Measurements from ENCODE around the gene ASB8. TPM values are rescaled to one million over a fixed set of nuclear protein-coding genes. Genes with fewer than 3 reads are reported as not detected.

ASB8 gene
- total and polyA plus RNA-seq, 2 of the 4 experiments (the other 2 are of a cell fraction): 22.9 to 26.7 TPM

DNA sequence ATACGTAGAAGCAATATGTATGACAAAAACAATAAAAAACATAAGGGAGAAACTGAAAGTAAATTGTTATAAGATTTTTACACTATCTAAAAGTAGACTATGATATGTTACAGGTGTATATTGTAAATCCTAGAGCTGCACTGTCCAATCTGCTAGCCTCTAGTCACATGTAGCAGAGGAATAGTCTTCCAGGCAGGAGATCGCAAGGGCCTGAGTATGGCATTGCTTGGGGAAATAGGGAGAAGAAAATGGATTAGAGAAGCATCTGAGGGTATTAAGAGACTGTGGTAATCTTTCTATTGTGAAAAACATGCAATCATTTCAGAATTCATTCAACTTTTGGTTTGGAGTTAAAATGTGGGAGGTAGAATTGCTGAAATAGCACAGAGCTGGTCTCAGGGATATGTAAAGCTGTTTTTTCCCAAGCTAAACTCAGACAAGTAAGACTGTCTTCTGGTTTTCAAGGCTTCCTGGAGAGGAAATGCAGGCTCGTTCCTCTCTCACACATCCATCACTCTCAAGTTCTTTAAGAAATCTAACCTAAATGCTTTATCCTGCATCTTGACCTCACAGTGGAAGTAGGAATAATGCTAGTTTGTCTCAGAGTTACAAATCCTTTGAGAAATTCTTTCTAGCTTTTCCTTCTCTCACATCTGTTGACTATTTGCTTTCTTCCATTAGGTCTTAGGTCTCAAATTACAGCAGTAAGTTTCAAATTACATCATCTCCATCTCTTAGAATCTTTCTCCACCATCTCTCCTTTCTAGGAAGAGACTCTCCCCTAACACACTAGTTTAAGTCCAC, 18.5 kb upstream of the ASB8 start:
- dilution Hi-C loops (cut with HindIII; ENCODE audit: low sequenced_read_pairs, unreplicated experiment) (no loop called here), intact Hi-C loops (cut with micrococcal nuclease) (no loop called here), in situ Hi-C loops (cut with MboI; ENCODE audit: low sequenced_read_pairs) (no loop called here)
- H4K91ac ChIP-seq (ENCODE audit: insufficient read depth, low read depth, low read length): no peak overlapping the region
- ATAC-seq (ENCODE audit: low read depth): peak; percentile 42
- no peak for DNase-seq
- no peak overlapping the region for H3K27ac ChIP-seq (ENCODE audit: insufficient read depth, low read length)
- BruUV-seq (replicated peaks): no TSS peak
- H3K27me3 ChIP-seq (ENCODE audit: control insufficient read depth, insufficient read depth, low read length): peaks cover 38% of the 10 kb centered on the region
- H2AFZ ChIP-seq (replicated peaks; ENCODE audit: low read length, poor library complexity): no peak overlapping the region
- H3K14ac ChIP-seq (replicated peaks; ENCODE audit: low read depth, low read length): no peak overlapping the region
- H3K4me1 ChIP-seq (ENCODE audit: control insufficient read depth, insufficient read depth, low read length): no peaks in the 10 kb centered on the region
- H3K23ac ChIP-seq (ENCODE audit: low read depth, low read length): no peak overlapping the region
- H2BK15ac ChIP-seq (ENCODE audit: low read depth, low read length): no peak overlapping the region
- no peak overlapping the region for H2BK120ac ChIP-seq (ENCODE audit: low read depth, low read length)
- no peak overlapping the region for H2BK5ac ChIP-seq (ENCODE audit: low read depth, low read length, poor library complexity, severe bottlenecking)
- no peaks in the 10 kb centered on the region for H3K9me1 ChIP-seq (ENCODE audit: insufficient read depth, low read length)
- H3K4ac ChIP-seq (ENCODE audit: low read depth, low read length): no peak overlapping the region
- no peak for TF ChIP-seq MAFK (IDR thresholded peaks at IDR 0.05; ENCODE audit: low read depth, low read length)
- no peak for TF ChIP-seq FOS (IDR thresholded peaks at IDR 0.05; ENCODE audit: low read depth, low read length)
- no peak for TF ChIP-seq BHLHE40 (IDR thresholded peaks at IDR 0.05; ENCODE audit: low read depth, low read length)
- TF ChIP-seq, protein P1, sequence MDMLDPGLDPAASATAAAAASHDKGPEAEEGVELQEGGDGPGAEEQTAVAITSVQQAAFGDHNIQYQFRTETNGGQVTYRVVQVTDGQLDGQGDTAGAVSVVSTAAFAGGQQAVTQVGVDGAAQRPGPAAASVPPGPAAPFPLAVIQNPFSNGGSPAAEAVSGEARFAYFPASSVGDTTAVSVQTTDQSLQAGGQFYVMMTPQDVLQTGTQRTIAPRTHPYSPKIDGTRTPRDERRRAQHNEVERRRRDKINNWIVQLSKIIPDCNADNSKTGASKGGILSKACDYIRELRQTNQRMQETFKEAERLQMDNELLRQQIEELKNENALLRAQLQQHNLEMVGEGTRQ (IDR thresholded peaks at IDR 0.05; ENCODE audit: low read depth, low read length): no peak
- no peak for TF ChIP-seq NFE2L2 (IDR thresholded peaks at IDR 0.05; ENCODE audit: low read depth, low read length)
- no peak for TF ChIP-seq RCOR1 (IDR thresholded peaks at IDR 0.05; ENCODE audit: insufficient replicate concordance, low read length)
- TF ChIP-seq, protein P2, sequence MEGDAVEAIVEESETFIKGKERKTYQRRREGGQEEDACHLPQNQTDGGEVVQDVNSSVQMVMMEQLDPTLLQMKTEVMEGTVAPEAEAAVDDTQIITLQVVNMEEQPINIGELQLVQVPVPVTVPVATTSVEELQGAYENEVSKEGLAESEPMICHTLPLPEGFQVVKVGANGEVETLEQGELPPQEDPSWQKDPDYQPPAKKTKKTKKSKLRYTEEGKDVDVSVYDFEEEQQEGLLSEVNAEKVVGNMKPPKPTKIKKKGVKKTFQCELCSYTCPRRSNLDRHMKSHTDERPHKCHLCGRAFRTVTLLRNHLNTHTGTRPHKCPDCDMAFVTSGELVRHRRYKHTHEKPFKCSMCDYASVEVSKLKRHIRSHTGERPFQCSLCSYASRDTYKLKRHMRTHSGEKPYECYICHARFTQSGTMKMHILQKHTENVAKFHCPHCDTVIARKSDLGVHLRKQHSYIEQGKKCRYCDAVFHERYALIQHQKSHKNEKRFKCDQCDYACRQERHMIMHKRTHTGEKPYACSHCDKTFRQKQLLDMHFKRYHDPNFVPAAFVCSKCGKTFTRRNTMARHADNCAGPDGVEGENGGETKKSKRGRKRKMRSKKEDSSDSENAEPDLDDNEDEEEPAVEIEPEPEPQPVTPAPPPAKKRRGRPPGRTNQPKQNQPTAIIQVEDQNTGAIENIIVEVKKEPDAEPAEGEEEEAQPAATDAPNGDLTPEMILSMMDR (conservative IDR thresholded peaks at IDR 0.05; ENCODE audit: low read depth, low read length): no peak
- TF ChIP-seq SMC3 (IDR thresholded peaks at IDR 0.05; ENCODE audit: low read depth, low read length): no peak
- no peak for TF ChIP-seq RAD21 (IDR thresholded peaks at IDR 0.05; ENCODE audit: low read length)
- no peak for TF ChIP-seq CHD1 (IDR thresholded peaks at IDR 0.05; ENCODE audit: low read depth, low read length)
- no peak for TF ChIP-seq RFX5 (IDR thresholded peaks at IDR 0.05; ENCODE audit: low read depth, low read length)
- TF ChIP-seq, protein P3, sequence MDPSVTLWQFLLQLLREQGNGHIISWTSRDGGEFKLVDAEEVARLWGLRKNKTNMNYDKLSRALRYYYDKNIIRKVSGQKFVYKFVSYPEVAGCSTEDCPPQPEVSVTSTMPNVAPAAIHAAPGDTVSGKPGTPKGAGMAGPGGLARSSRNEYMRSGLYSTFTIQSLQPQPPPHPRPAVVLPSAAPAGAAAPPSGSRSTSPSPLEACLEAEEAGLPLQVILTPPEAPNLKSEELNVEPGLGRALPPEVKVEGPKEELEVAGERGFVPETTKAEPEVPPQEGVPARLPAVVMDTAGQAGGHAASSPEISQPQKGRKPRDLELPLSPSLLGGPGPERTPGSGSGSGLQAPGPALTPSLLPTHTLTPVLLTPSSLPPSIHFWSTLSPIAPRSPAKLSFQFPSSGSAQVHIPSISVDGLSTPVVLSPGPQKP (IDR thresholded peaks at IDR 0.05; ENCODE audit: borderline replicate concordance, low read depth, low read length): no peak
- ChIA-PET CTCF (interaction anchor here (1.1 kb wide), 1 partner anchor 11 kb away, joined by 4 read pairs; no protein-coding TSS in a partner anchor), POLR2A (ENCODE audit: unreplicated experiment) (no interaction called here)
- H4K5ac ChIP-seq (ENCODE audit: low read depth, low read length): no peak overlapping the region
- no peak overlapping the region for H2BK20ac ChIP-seq (ENCODE audit: low read depth, low read length)
- no peak overlapping the region for H3K18ac ChIP-seq (ENCODE audit: low read depth, low read length)
- H2AK9ac ChIP-seq (replicated peaks; ENCODE audit: low read depth, low read length, poor library complexity): no peak overlapping the region
- no peaks in the 10 kb centered on the region for H4K20me1 ChIP-seq (ENCODE audit: insufficient read depth, low read length)
- no peak overlapping the region for H4K8ac ChIP-seq (ENCODE audit: low read depth in 2 of 2, low read length in 2 of 2)
- H3K9me3 ChIP-seq (ENCODE audit: control insufficient read depth, insufficient read depth, low read length): no peaks in the 10 kb centered on the region
- no peak overlapping the region for H3K56ac ChIP-seq (ENCODE audit: extremely low read depth, insufficient read depth, low read length)
- peak overlapping the region; percentile 70; the same call in 1 of the 2 replicates for H3K4me2 ChIP-seq (ENCODE audit: low read depth, low read length)
- H3K4me3 ChIP-seq (ENCODE audit: insufficient read depth, low read depth, low read length): no peak overlapping the region
- H3K9ac ChIP-seq (ENCODE audit: low read depth, low read length): no peak overlapping the region
- no peaks in the 10 kb centered on the region for H3K79me1 ChIP-seq (ENCODE audit: low read depth in 1 of 2, low read length in 2 of 2)
- H2AK5ac ChIP-seq (ENCODE audit: low read depth, low read length): no peak overlapping the region
- WGBS, 2 experiments (ENCODE audit: extremely low coverage in 2 of 2, insufficient read length in 1 of 2): 57% methylated on average over 1 of the region's 3 CpGs; no CpG with 5 or more reads in 1 of the 2 experiments
- no peaks in the 10 kb centered on the region for H3K36me3 ChIP-seq (ENCODE audit: control insufficient read depth, insufficient read depth, low read length)

Data from IMR-90 (cell line).